ENCODE results near the gene LAMA2. TPM values are rescaled to one million over a fixed set of nuclear protein-coding genes. Genes with fewer than 3 reads are reported as not detected.

The LAMA2 gene
- polyA plus RNA-seq, 3 donors, result not detected

GRCh38 chr6:129175066-129175465 is 292.1 kb downstream of the LAMA2 start:
- Histone ChIP-seq H3K9ac (ENCODE audit: insufficient read depth, low read length, poor library complexity, severe bottlenecking) (no peak overlapping the region), H3K9me3 (replicated peaks in 1 of 2; ENCODE audit: control insufficient read depth in 1 of 2, insufficient read depth in 1 of 2, low read length in 2 of 2) (no peaks in the 10 kb centered on the region), H3K27ac (ENCODE audit: low read depth in 1 of 2, low read length in 2 of 2) (no peak overlapping the region), H3K4me1 (ENCODE audit: control insufficient read depth in 1 of 2, insufficient read depth in 2 of 2, low read length in 2 of 2) (no peaks in the 10 kb centered on the region), H4K20me1 (ENCODE audit: insufficient read depth, low read length) (no peaks in the 10 kb centered on the region), H3K4me2 (replicated peaks; ENCODE audit: extremely low read depth, low read length, poor library complexity, severe bottlenecking) (no peak overlapping the region), H2AFZ (ENCODE audit: insufficient read depth, low read depth, low read length, poor library complexity, severe bottlenecking) (no peak overlapping the region), H3K36me3 (replicated peaks in 1 of 2; ENCODE audit: control insufficient read depth in 1 of 2, insufficient read depth in 2 of 2, low read length in 2 of 2) (no peaks in the 10 kb centered on the region), H3K79me2 (ENCODE audit: insufficient read depth, low read length) (no peaks in the 10 kb centered on the region), H3K27me3 (ENCODE audit: control insufficient read depth in 2 of 2, insufficient read depth in 2 of 2, low read length in 2 of 2) (no peaks in the 10 kb centered on the region), H3K4me3 (replicated peaks in 1 of 3; ENCODE audit: low read depth in 2 of 3, low read length in 3 of 3) (no peak overlapping the region)
- Mint-ChIP-seq H3K9me3 (peaks cover 0 to 9% (median 3%) of the 10 kb centered on the region in 7 donors), H3K4me1 (no peaks in the 10 kb centered on the region), H3K36me3 (no peaks in the 10 kb centered on the region), H3K4me3 (no peak overlapping the region), H3K27me3 (ENCODE audit: low read depth in 3 of 3) (peaks cover 0 to 2% (median 0%) of the 10 kb centered on the region in 3 donors), H3K27ac (no peak overlapping the region)
- intact Hi-C loops (cut with micrococcal nuclease), result no loop called here
- no peak for TF ChIP-seq CTCF (IDR thresholded peaks at IDR 0.05)
- WGBS (ENCODE audit: insufficient coverage), result no CpG with 5 or more reads among the region's 1 CpG
- no peak for DNase-seq

GRCh38 chr6:129177801-129178200 is 294.9 kb downstream of the LAMA2 start:
- no peak overlapping the region for H3K4me2 ChIP-seq (replicated peaks; ENCODE audit: extremely low read depth, low read length, poor library complexity, severe bottlenecking)
- H2AFZ ChIP-seq (ENCODE audit: insufficient read depth, low read depth, low read length, poor library complexity, severe bottlenecking), result no peak overlapping the region
- no peak overlapping the region for H3K27ac ChIP-seq (ENCODE audit: low read depth in 1 of 2, low read length in 2 of 2)
- no CpG with 5 or more reads among the region's 4 CpGs for WGBS (ENCODE audit: insufficient coverage)
- Mint-ChIP-seq H3K9me3 (peaks cover 0 to 6% (median 1%) of the 10 kb centered on the region in 7 donors), H3K4me1 (no peaks in the 10 kb centered on the region), H3K4me3 (no peak overlapping the region), H3K27ac (no peak overlapping the region), H3K27me3 (ENCODE audit: low read depth in 3 of 3) (peaks cover 0 to 2% (median 0%) of the 10 kb centered on the region in 3 donors), H3K36me3 (no peaks in the 10 kb centered on the region)
- H3K4me3 ChIP-seq (replicated peaks in 1 of 3; ENCODE audit: low read depth in 2 of 3, low read length in 3 of 3), result no peak overlapping the region
- H3K27me3 ChIP-seq (ENCODE audit: control insufficient read depth in 2 of 2, insufficient read depth in 2 of 2, low read length in 2 of 2), result no peaks in the 10 kb centered on the region
- H3K79me2 ChIP-seq (ENCODE audit: insufficient read depth, low read length), result no peaks in the 10 kb centered on the region
- DNase-seq, result no peak
- no peaks in the 10 kb centered on the region for H3K9me3 ChIP-seq (replicated peaks in 1 of 2; ENCODE audit: control insufficient read depth in 1 of 2, insufficient read depth in 1 of 2, low read length in 2 of 2)
- no peaks in the 10 kb centered on the region for H3K4me1 ChIP-seq (ENCODE audit: control insufficient read depth in 1 of 2, insufficient read depth in 2 of 2, low read length in 2 of 2)
- TF ChIP-seq CTCF (IDR thresholded peaks at IDR 0.05), result no peak
- no peaks in the 10 kb centered on the region for H4K20me1 ChIP-seq (ENCODE audit: insufficient read depth, low read length)
- no peaks in the 10 kb centered on the region for H3K36me3 ChIP-seq (replicated peaks in 1 of 2; ENCODE audit: control insufficient read depth in 1 of 2, insufficient read depth in 2 of 2, low read length in 2 of 2)
- intact Hi-C loops (cut with micrococcal nuclease), result no loop called here
- H3K9ac ChIP-seq (ENCODE audit: insufficient read depth, low read length, poor library complexity, severe bottlenecking), result no peak overlapping the region
